BLaER1 treated with 17β-estradiol and CSF1 and Interleukin-3, amounts not matched to agents 10 nM and 100 nM (cell line): ENCODE data around the gene DPT.

Experiments used
- H3K27ac ChIP-seq, 11 experiments: shearing (Covaris generic); formaldehyde crosslinking; 2 replicates each; pipeline ENCODE4 v1.8.1; 2022
- H3K27me3 ChIP-seq, 11 experiments: shearing (Covaris generic); formaldehyde crosslinking; 2 replicates each; pipeline ENCODE4 v1.8.1; 2022
- H3K36me3 ChIP-seq, 11 experiments: shearing (Covaris generic); formaldehyde crosslinking; 2 replicates each; pipeline ENCODE4 v1.8.1; 2022
- H3K4me1 ChIP-seq, 10 experiments: shearing (Covaris generic); formaldehyde crosslinking; 2 replicates each; pipeline ENCODE4 v1.8.1; 2022
- H3K4me2 ChIP-seq, 11 experiments: shearing (Covaris generic); formaldehyde crosslinking; 2 replicates each; pipeline ENCODE4 v1.8.1; 2022
- H3K4me3 ChIP-seq, 10 experiments: shearing (Covaris generic); formaldehyde crosslinking; 2 replicates each; pipeline ENCODE4 v1.8.1; 2022
- H3K9ac ChIP-seq, 11 experiments: shearing (Covaris generic); formaldehyde crosslinking; 2 replicates each; pipeline ENCODE4 v1.8.1; 2022
- H3K9me3 ChIP-seq, 11 experiments: shearing (Covaris generic); formaldehyde crosslinking; replicated peaks in 1 of 11; 2 replicates each; pipeline ENCODE4 v1.8.1; 2022
- H4K20me1 ChIP-seq, 11 experiments: shearing (Covaris generic); formaldehyde crosslinking; 2 replicates each; pipeline ENCODE4 v1.8.1; 2022
- Cebpa-rat ChIP-seq, 11 experiments: shearing (Covaris generic); IDR thresholded peaks; 2 replicates each; pipeline ENCODE4 v1.8.1; 2022

The DPT gene

DNA sequence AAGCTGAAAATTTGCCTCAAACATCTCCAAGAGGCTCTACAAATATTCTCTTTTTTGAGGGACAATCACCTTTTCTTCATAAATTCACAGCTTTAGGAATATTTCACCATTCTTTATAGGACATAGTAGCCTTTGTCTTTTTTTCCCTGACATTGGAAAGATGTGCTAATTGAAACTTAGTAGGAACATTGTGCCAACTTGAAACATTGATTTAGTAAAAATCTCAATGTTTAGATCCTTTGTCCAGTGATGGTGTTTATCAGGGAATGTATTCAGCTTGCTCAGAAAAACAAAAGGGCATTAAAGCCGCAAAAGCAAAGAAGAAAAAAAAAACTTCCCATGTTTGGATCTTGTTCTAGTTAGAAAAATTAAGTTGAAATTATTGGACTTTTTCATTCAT, 52.1 kb downstream of the DPT start:
- Histone ChIP-seq H3K36me3 (no peaks in the 10 kb centered on the region), H3K4me2 (no peak overlapping the region), H3K27ac (no peak overlapping the region), H4K20me1 (no peaks in the 10 kb centered on the region), H3K4me1 (peaks cover 0 to 7% (median 0%) of the 10 kb centered on the region in 10 experiments; a peak in 1 of 20 replicates), H3K27me3 (no peaks in the 10 kb centered on the region), H3K9me3 (peaks cover 0 to 14% (median 3%) of the 10 kb centered on the region in 11 experiments; a peak in 7 of 22 replicates), H3K9ac (no peak overlapping the region), H3K4me3 (no peak overlapping the region)
- TF ChIP-seq Cebpa-rat (IDR thresholded peaks at IDR 0.05) = no peak

DNA sequence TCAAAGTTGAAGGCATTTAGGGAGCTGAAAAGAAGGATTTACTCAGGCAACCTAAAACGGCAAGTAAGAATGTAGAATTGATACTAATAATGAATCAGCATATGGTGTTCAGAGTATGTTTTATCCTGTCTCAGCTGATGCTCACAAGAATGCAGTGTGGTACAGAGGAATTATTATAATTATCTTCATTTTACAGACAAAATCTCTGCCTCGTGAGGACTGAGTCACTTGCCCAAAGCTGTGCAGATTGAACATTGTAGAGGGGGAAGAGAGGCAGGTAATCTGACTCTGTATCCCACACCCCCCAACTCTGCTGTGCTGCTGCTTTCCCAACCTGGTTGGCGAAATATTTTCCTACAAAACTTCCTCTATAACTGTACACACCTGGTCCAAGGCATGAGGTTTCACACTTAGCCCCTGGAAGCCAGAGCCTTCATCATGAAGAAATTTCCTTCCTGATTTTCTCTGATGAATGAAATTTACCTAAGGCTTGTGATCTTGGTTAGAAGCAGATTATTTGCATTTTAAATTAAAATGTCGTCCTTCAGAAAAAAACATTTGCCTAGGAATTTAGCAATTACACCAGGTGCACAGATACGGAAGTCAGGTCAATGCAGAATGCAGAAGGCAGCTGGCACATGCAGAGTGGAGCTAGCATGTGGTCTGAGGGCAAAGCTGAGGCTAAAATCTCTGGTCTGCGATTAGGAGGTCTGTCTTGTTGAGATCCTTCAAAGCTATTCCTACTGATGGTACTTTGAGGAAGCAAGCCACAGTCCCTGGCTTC, 52.8 kb downstream of the DPT start:
- Histone ChIP-seq H3K4me2 (no peak overlapping the region), H3K27ac (no peak overlapping the region), H3K27me3 (no peaks in the 10 kb centered on the region), H3K9me3 (peaks cover 0 to 7% (median 0%) of the 10 kb centered on the region in 11 experiments; a peak in 2 of 22 replicates), H3K4me3 (no peak overlapping the region), H4K20me1 (no peaks in the 10 kb centered on the region), H3K4me1 (peaks cover 0 to 7% (median 0%) of the 10 kb centered on the region in 10 experiments; a peak in 1 of 20 replicates), H3K36me3 (no peaks in the 10 kb centered on the region), H3K9ac (no peak overlapping the region)
- TF ChIP-seq Cebpa-rat (IDR thresholded peaks at IDR 0.05) = no peak

DNA sequence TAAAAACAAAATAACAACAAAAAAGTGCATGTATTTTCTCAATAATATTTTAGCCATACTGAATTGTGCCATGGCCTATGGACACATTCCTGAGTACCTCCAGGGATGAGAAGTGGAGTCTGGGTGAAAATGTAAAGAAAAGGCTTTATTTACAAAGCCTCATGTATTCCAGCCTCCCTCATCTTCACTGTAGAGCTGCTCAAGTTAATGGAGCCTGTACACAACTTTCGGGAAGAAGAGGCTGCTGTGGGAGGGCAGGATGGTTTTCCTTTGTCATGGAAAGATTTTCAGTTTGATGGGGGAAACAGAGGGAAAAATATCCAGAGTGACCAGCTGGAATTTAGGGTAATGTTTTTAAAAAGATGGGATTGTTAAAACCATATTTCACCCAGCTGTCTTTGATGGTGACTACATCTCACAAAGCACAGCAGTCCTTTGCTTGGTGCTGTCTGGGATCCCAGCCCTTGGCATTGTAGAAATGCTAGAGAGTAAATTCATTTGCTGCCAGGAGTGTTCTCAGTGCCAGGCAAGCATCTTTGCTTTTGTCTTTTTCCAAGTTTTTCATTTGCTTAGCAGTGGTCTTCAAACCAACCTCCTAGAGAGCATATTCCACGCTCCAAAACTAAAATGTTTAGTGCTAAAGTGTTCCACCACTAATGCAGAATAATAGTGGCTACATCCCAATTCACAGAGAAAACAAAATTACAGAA, 54.9 kb downstream of the DPT start:
- Histone ChIP-seq H3K27me3 (no peaks in the 10 kb centered on the region), H3K4me1 (peaks cover 0 to 7% (median 0%) of the 10 kb centered on the region in 10 experiments; a peak in 1 of 20 replicates), H3K4me3 (no peak overlapping the region), H3K27ac (no peak overlapping the region), H3K9ac (no peak overlapping the region), H3K9me3 (0 out of 22 replicates have a peak, but pooled peaks cover 0 to 6% (median 0%) of the 10 kb centered on the region in 11 experiments), H4K20me1 (no peaks in the 10 kb centered on the region), H3K36me3 (no peaks in the 10 kb centered on the region), H3K4me2 (no peak overlapping the region)
- TF ChIP-seq Cebpa-rat (IDR thresholded peaks at IDR 0.05) = no peak

DNA sequence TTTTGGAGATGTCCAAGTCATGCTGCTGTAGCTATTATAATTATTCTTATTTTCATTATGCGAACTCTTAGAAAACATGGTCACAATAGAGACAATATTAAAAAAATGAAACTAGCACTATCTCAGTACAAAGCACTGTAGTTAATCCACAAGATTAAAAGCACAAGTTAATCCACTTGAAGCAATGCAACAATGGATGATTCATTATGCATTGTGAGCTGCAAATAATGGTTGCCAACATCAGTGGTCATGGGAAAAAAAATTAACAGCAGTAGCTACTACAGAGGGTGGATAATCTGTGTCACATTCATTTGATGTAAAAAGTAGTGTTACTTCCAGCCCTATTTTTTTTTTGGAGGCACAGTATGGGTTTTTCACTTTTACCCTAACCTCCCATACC, 56.7 kb downstream of the DPT start:
- no peak overlapping the region for H3K4me2 ChIP-seq
- H3K4me3 ChIP-seq = no peak overlapping the region
- no peaks in the 10 kb centered on the region for H3K27me3 ChIP-seq
- peaks cover 0 to 7% (median 0%) of the 10 kb centered on the region in 10 experiments; a peak in 1 of 20 replicates for H3K4me1 ChIP-seq
- H4K20me1 ChIP-seq = no peaks in the 10 kb centered on the region
- 0 out of 22 replicates have a peak, but pooled peaks cover 0 to 6% (median 0%) of the 10 kb centered on the region in 11 experiments for H3K9me3 ChIP-seq
- H3K9ac ChIP-seq = no peak overlapping the region
- no peak for TF ChIP-seq Cebpa-rat (IDR thresholded peaks at IDR 0.05)
- H3K36me3 ChIP-seq = no peaks in the 10 kb centered on the region
- no peak overlapping the region for H3K27ac ChIP-seq

DNA sequence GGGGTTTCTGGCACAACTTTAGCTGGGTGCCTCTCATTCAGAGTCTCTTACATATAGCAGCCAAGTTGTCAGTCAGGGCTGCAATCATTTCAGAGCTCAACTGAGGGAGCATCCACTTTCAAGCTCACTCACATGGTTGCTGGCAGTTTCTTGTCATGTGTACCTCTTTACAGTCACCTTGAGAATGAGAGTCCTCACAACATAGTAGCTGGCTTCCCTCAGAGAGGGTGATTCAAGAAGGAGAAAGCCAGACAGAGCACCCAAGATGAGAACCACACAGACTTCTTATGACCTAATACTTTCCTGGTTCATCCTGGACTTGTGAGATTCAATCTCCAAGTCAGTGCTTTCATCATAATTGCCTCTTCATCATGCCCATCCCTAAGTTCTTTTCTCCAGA, 57.2 kb downstream of the DPT start:
- no peaks in the 10 kb centered on the region for H4K20me1 ChIP-seq
- H3K4me1 ChIP-seq = peaks cover 0 to 7% (median 0%) of the 10 kb centered on the region in 10 experiments; a peak in 1 of 20 replicates
- H3K27ac ChIP-seq = no peak overlapping the region
- H3K4me3 ChIP-seq = no peak overlapping the region
- H3K9ac ChIP-seq = no peak overlapping the region
- no peak for TF ChIP-seq Cebpa-rat (IDR thresholded peaks at IDR 0.05)
- 0 out of 22 replicates have a peak, but pooled peaks cover 0 to 6% (median 0%) of the 10 kb centered on the region in 11 experiments for H3K9me3 ChIP-seq
- no peaks in the 10 kb centered on the region for H3K36me3 ChIP-seq
- no peak overlapping the region for H3K4me2 ChIP-seq
- no peaks in the 10 kb centered on the region for H3K27me3 ChIP-seq

DNA sequence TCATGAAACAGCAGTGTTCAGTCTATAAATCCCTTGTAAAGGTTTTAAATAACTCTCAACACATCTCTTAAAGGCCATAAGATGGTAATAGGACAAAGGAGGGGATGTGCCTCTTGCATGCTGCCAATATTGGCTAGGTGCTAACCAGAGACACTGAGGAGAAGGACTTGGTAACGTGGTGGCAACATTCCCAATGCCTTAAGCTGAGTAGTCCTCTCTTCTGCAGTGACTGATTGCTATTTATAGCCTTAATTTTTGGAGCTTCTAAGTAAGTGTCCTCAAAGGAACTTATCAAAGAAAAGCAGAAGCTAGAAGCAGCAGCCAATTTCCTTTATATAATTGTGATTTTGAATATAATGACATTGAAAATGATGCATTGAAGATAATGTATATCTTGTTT, 63.0 kb downstream of the DPT start:
- Histone ChIP-seq H3K4me1 (peaks cover 0 to 9% (median 0%) of the 10 kb centered on the region in 10 experiments; a peak in 1 of 20 replicates), H3K9ac (no peak overlapping the region), H4K20me1 (no peaks in the 10 kb centered on the region), H3K4me2 (no peak overlapping the region), H3K9me3 (peaks cover 0 to 6% (median 0%) of the 10 kb centered on the region in 11 experiments; a peak in 1 of 22 replicates), H3K4me3 (no peak overlapping the region), H3K27ac (no peak overlapping the region), H3K27me3 (no peaks in the 10 kb centered on the region), H3K36me3 (no peaks in the 10 kb centered on the region)
- TF ChIP-seq Cebpa-rat (IDR thresholded peaks at IDR 0.05) = no peak

DNA sequence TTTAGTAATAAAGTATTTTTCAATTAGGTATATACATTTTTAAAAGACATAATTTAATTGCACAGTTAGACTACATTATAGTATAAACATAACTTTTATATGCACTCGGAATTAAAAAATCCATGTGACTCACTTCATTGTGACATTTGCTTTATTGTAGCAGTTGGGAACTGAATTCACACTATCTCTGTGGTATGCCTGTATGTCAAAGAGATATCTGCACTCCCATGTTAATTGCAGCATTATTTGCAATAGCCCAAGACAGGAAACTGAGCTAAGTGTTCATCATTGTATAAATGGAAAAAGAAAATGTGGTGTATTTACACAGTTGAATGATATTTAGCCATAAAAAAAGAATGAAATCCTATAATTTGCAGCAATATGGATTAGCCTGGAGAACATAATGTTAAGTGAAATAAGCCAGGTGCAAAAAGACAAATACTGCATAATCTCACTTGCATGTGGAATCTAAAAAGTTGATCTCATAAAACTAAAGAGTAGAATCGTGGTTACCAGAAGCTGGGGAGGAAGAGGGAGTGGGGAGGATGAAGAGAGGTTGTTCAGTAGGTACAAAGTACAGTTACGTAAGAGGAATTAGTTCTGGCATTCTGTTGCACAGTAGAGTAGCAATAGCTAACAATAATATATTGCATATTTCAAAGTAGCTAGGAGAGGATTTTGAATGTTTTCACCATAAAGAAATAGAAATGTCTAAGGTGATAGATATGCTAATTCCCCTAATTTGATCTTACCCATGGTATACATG, 64.8 kb downstream of the DPT start:
- no peak overlapping the region for H3K9ac ChIP-seq
- no peak overlapping the region for H3K27ac ChIP-seq
- H3K36me3 ChIP-seq = no peaks in the 10 kb centered on the region
- H3K4me3 ChIP-seq = no peak overlapping the region
- H3K9me3 ChIP-seq = peaks cover 0 to 4% (median 0%) of the 10 kb centered on the region in 11 experiments; a peak in 1 of 22 replicates
- H4K20me1 ChIP-seq = no peaks in the 10 kb centered on the region
- H3K4me2 ChIP-seq = no peak overlapping the region
- H3K27me3 ChIP-seq = no peaks in the 10 kb centered on the region
- H3K4me1 ChIP-seq = peaks cover 0 to 9% (median 0%) of the 10 kb centered on the region in 10 experiments; a peak in 1 of 20 replicates
- TF ChIP-seq Cebpa-rat (IDR thresholded peaks at IDR 0.05) = no peak

DNA sequence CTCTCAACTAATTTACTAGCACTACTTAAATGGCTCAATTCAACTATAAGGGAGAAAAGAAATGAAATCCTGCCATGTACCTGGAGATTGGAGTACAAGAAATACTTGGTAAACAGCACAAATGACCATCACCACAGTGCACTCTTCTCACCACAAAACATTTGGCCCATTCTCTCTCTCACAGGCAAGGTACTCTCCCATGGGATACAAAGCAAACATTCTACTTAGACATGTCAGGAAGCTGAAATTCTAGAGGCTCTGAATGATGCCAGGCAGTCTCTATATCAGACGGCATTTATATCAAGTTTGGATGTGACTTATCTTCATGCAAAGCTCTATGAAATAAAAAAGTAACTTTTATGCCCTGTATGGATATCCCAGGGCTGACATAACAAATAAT, 72.5 kb downstream of the DPT start:
- no peak overlapping the region for H3K4me3 ChIP-seq
- H3K27me3 ChIP-seq = no peaks in the 10 kb centered on the region
- no peak for TF ChIP-seq Cebpa-rat (IDR thresholded peaks at IDR 0.05)
- no peak overlapping the region for H3K9ac ChIP-seq
- H4K20me1 ChIP-seq = no peaks in the 10 kb centered on the region
- H3K36me3 ChIP-seq = no peaks in the 10 kb centered on the region
- H3K9me3 ChIP-seq = no peaks in the 10 kb centered on the region
- H3K4me1 ChIP-seq = no peaks in the 10 kb centered on the region
- no peak overlapping the region for H3K27ac ChIP-seq
- H3K4me2 ChIP-seq = no peak overlapping the region
